ENCODE results near the gene FAAH2. TPM values are rescaled to one million over a fixed set of nuclear protein-coding genes. Genes with fewer than 3 reads are reported as not detected.
"Not testable (repeated sequence)": the region's sequence is repeated elsewhere in the genome, so short reads cannot be mapped to it uniquely, and the experiment has no call there.

The FAAH2 gene
- total and polyA plus RNA-seq, 12 donors: 0.92 to 12.4 (median 2.9) TPM; not detected in 1

DNA sequence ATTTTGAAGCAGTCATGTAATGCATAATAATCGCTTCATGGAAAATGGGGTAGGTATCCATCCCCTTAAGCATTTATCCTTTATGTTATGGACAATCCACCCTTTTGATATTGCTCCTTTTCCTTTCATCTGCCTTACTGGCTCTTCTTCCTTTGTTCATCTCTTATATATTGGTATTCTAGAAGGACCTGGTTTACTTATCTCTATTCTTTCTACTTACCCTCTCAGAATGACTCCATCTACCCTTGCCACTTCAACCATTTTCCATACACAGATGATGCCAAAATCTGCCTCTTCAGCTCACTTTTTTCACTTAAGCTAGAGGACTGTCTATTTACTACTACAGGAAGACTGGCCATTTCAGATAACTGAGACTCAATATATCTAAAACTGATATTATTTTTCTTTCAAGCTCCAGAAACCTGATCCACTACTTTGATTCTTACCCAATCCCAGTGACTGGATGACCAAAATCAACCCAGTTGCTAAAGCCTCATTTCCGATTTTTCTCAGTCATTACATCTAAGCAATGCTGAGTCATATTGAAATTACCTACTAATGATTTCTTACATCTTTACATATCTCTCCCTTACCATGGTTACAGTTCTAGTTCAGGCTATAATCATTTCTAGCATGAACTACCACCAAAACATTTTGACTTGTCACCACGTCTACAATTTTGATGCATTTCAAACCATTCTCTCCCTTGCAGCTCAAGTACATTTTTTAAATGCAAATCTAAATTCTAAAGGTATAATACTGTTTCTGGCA lies 93.7 kb downstream of the FAAH2 start:
- Histone ChIP-seq H3K27ac (no peak overlapping the region), H3K4me3 (no peak overlapping the region), H3K36me3 (replicated peaks in 1 of 2) (no peaks in the 10 kb centered on the region), H3K9me3 (replicated peaks in 1 of 3) (no peaks in the 10 kb centered on the region), H3K4me1 (replicated peaks in 1 of 2) (no peaks in the 10 kb centered on the region), H3K27me3 (peaks cover 5% of the 10 kb centered on the region)
- TF ChIP-seq, protein P1, sequence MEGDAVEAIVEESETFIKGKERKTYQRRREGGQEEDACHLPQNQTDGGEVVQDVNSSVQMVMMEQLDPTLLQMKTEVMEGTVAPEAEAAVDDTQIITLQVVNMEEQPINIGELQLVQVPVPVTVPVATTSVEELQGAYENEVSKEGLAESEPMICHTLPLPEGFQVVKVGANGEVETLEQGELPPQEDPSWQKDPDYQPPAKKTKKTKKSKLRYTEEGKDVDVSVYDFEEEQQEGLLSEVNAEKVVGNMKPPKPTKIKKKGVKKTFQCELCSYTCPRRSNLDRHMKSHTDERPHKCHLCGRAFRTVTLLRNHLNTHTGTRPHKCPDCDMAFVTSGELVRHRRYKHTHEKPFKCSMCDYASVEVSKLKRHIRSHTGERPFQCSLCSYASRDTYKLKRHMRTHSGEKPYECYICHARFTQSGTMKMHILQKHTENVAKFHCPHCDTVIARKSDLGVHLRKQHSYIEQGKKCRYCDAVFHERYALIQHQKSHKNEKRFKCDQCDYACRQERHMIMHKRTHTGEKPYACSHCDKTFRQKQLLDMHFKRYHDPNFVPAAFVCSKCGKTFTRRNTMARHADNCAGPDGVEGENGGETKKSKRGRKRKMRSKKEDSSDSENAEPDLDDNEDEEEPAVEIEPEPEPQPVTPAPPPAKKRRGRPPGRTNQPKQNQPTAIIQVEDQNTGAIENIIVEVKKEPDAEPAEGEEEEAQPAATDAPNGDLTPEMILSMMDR (IDR thresholded peaks at IDR 0.05): no peak
- TF ChIP-seq POLR2A (IDR thresholded peaks at IDR 0.05): no peak
- no peak for DNase-seq
- WGBS, 4 donors: 68 to 94% (median 83%) methylated on average over 3 of the region's 3 CpGs
- intact Hi-C loops (cut with DNase I): no loop called here

DNA sequence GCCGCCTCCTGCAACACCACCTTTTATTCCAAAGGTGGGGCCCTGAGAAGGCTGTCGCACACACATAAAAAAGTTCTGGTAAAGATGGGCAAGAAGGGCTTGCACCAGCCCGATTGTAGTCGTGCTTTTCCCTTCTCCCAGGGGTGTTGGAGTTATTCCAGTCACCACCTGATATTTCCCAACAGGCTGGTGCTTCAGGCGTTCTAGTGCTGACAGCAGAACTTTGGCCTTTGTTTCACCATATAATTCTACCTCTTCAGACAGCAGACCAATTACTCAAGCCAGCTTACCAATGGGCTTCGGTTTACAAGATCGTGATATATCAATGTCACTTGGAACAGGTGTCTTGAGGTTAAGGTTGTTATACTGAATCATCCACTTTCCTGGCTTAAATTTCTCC lies 107.7 kb downstream of the FAAH2 start:
- H3K9me3 ChIP-seq (replicated peaks in 1 of 3); H3K36me3 ChIP-seq (replicated peaks in 1 of 2); H3K27ac ChIP-seq; DNase-seq; H3K4me3 ChIP-seq; H3K4me1 ChIP-seq (replicated peaks in 1 of 2); H3K27me3 ChIP-seq; intact Hi-C loops (cut with DNase I): not testable (repeated sequence)
- 77 to 100% (median 81%) methylated on average over 5 to 7 of the region's 7 CpGs for WGBS, 4 donors

DNA sequence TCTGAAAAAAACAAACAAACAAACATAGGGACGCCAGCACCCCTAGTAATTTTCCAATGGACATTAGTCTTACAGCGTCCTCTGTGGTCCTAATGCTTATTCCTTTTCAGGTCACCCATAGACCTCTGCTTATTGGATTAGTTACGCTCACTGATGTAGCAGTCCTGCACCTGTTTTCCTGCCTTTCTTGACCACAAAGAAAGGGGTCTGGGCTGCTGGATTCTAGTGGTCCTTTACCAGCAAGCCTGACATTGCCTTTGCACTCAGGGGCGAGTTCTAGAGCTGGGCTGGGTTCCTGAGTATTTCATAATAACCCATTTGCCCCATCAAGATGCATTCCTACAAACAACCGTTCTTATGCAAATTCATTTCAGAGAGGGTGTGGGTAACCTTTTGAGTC lies 116.7 kb downstream of the FAAH2 start:
- H3K36me3 ChIP-seq (replicated peaks in 1 of 2); H3K27ac ChIP-seq; H3K27me3 ChIP-seq; H3K4me1 ChIP-seq (replicated peaks in 1 of 2); H3K4me3 ChIP-seq; DNase-seq; intact Hi-C loops (cut with DNase I): not testable (repeated sequence)
- WGBS, 4 donors: 73 to 84% (median 74%) methylated on average over 4 to 5 of the region's 5 CpGs
- peaks cover 0 to 13% (median 0%) of the 10 kb centered on the region in 3 donors for H3K9me3 ChIP-seq (replicated peaks in 1 of 3)

DNA sequence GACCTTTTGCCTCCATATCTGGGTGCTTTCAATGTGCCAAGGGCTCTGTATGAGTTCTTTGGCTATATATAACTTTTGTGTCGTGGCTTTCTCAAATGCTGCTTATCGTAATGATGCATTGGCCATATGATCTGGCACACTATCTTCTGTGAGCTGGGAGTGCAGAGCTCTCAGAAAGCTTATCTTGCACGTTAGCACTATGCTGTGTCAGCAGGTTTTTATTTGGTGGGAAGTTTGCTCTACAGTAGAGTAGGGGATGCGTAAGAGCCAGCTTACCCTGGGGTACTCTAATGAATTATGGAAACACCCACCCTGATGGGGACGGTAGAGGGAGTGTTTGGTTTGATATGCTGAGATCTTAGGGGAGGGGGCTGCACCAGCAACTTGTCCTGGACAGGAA lies 119.6 kb downstream of the FAAH2 start:
- WGBS, 4 donors: 50 to 72% (median 65%) methylated on average over 3 to 5 of the region's 5 CpGs
- TF ChIP-seq, protein P1 (IDR thresholded peaks at IDR 0.05): no peak
- TF ChIP-seq POLR2A (IDR thresholded peaks at IDR 0.05): no peak
- intact Hi-C loops (cut with DNase I): no loop called here
- Histone ChIP-seq H3K36me3 (replicated peaks in 1 of 2) (no peaks in the 10 kb centered on the region), H3K9me3 (replicated peaks in 1 of 3) (peaks cover 0 to 15% (median 0%) of the 10 kb centered on the region in 3 donors), H3K27me3 (no peaks in the 10 kb centered on the region), H3K27ac (no peak overlapping the region), H3K4me1 (replicated peaks in 1 of 2) (no peaks in the 10 kb centered on the region), H3K4me3 (no peak overlapping the region)
- no peak for DNase-seq

DNA sequence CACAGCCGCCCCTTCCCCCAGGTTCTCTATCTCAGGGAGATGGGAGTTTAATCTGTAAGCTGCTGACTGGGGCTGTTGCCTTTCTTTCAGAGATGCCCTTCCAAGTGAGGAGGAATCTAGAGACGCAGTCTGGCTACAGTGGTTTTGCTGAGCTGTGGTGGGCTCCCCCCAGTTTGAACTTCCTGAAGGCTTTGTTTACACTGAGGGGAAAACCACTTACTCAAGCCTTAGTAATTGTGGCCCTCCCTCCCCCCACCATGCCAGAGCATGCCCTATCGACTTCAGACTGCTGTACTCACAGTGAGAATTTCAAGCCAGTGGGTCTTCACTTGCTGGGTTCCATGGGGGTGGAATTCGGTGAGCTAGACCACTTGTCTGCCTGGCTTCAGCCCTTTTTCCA lies 131.3 kb downstream of the FAAH2 start:
- no peak overlapping the region for H3K4me3 ChIP-seq
- 50 to 88% (median 70%) methylated on average over 3 to 4 of the region's 4 CpGs for WGBS, 4 donors
- TF ChIP-seq POLR2A (IDR thresholded peaks at IDR 0.05): no peak
- TF ChIP-seq, protein P1 (IDR thresholded peaks at IDR 0.05): no peak
- DNase-seq: no peak
- H3K4me1 ChIP-seq (replicated peaks in 1 of 2): no peaks in the 10 kb centered on the region
- peaks cover 7% of the 10 kb centered on the region for H3K27me3 ChIP-seq
- H3K9me3 ChIP-seq (replicated peaks in 1 of 3): no peaks in the 10 kb centered on the region
- intact Hi-C loops (cut with DNase I): no loop called here
- no peaks in the 10 kb centered on the region for H3K36me3 ChIP-seq (replicated peaks in 1 of 2)
- no peak overlapping the region for H3K27ac ChIP-seq
